Mucosa of gallbladder (tissue), 1 donor: ENCODE measurements around the gene PCSK4. TPM values are rescaled to one million over a fixed set of nuclear protein-coding genes. Genes with fewer than 3 reads are reported as not detected.
"Not testable (repeated sequence)": the region's sequence is repeated elsewhere in the genome, so short reads cannot be mapped to it uniquely, and the experiment has no call there.

ENCODE experiments used
- DNase-seq: peaks from one replicate; pipeline ENCODE4 v3.0.0-alpha.2; 2020; ENCODE audit warnings: low spot score
- total RNA-seq: library from RNA; stranded (reverse); gene quantifications from one replicate; pipeline ENCODE4 v1.2.1, GENCODE V29; 2021
- donor health status: DM: no; HTN: no; CAD: no.

Gene PCSK4
- total RNA-seq, 1 donor from 2014 or later = 11.7 TPM

GRCh38 chr19:1522061-1522460 lies 31.9 kb upstream of the PCSK4 start:
- no peak for DNase-seq

- no peak for DNase-seq
Measured at GRCh38 chr19:1521636-1522035, 31.5 kb upstream of the PCSK4 start.

- DNase-seq = no peak
Measured at GRCh38 chr19:1520203-1520780, 30.1 kb upstream of the PCSK4 start.

GRCh38 chr19:1519802-1520201 lies 29.7 kb upstream of the PCSK4 start:
- not testable (repeated sequence) for DNase-seq

- no peak for DNase-seq
Measured at GRCh38 chr19:1518471-1518870, 28.3 kb upstream of the PCSK4 start.

- DNase-seq = no peak
Measured at GRCh38 chr19:1516395-1516753, 26.2 kb upstream of the PCSK4 start.

- DNase-seq = no peak
Measured at GRCh38 chr19:1514986-1515721, 25.0 kb upstream of the PCSK4 start.

GRCh38 chr19:1514295-1514661 lies 24.1 kb upstream of the PCSK4 start:
- no peak for DNase-seq

GRCh38 chr19:1513499-1514294 lies 23.5 kb upstream of the PCSK4 start:
- DNase-seq = no peak

- DNase-seq = no peak
Measured at GRCh38 chr19:1512671-1513498, 22.7 kb upstream of the PCSK4 start, which contains the start of gene ADAMTSL5. Gene ADAMTSL5 (minus strand): TSS chr19:1513019. CDS start chr19:1510943, 2,076 bp downstream.

- DNase-seq = no peak
Measured at GRCh38 chr19:1511318-1512317, 21.5 kb upstream of the PCSK4 start.

GRCh38 chr19:1510807-1511206 lies 20.7 kb upstream of the PCSK4 start:
- DNase-seq = no peak

- no peak for DNase-seq
Measured at GRCh38 chr19:1510442-1510806, 20.3 kb upstream of the PCSK4 start.

GRCh38 chr19:1509602-1510441 lies 19.7 kb upstream of the PCSK4 start:
- DNase-seq = no peak

GRCh38 chr19:1508507-1508856 lies 18.3 kb upstream of the PCSK4 start:
- DNase-seq = no peak

- peak; percentile 95 for DNase-seq
Measured at GRCh38 chr19:1507763-1508506, 17.8 kb upstream of the PCSK4 start.

- no peak for DNase-seq
Measured at GRCh38 chr19:1507192-1507660, 17.1 kb upstream of the PCSK4 start.

GRCh38 chr19:1505991-1506881 lies 16.1 kb upstream of the PCSK4 start:
- DNase-seq = no peak
